GM19238 (cell line): ENCODE results near the gene RWDD4.

ENCODE experiments used
- DNase-seq: peaks from one replicate; pipeline ENCODE4 v3.0.0; 2011; ENCODE audit warnings: low spot score; ENCODE audit not compliant: insufficient read length

The RWDD4 gene

DNA sequence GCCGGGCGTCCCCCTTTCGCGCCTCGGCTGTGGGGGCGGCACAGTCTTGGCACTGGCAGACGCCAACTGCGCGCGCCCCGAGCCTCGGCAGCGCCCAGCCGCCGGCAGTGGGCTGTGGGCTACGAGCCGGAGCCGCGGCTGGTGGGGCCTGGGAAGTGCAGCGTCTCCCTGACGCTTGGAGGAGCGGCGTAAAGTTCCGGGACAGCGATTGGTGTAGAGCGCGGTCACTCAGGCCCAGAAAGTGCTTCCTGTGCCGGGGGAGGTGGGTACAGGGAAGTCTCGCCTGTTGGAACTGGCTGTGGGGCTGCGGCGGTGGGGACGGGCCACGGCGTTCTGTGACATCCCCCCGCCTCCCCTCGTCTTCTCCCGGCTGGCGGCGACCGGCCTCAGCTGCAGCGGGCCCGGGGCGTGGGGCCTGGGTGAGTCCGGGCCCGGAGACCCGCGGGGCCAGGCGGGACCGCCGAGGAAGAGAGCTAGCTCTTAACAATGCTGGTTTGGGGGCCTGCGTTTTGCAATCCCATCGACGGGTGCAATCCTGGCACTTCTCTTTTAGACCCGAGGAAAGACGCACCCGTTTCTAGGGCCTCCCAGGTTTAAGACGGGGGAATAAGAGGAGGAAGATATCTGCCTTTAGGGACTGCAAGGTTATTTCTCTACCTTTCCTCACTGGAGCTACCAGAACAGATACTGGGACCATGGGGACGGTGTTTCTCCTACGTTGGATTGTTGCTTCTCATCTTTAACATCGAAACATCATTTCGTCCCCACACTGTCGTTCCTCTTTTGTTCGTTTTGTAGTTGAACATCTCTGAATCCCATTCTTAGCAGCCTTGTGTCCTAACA, at the start of gene RWDD4, which contains the start of gene TRAPPC11:
Gene RWDD4, minus strand, starts transcription at position 157 of the 843 bp plus-strand sequence. CDS start 233 bp downstream, outside the sequence.
Gene TRAPPC11, plus strand, starts transcription at position 265 of the 843 bp plus-strand sequence. CDS start 4,575 bp downstream, outside the sequence.
- DNase-seq = peak; percentile 96

GRCh38 chr4:183702492-183702891, 43.5 kb upstream of the RWDD4 start:
- no peak for DNase-seq

DNA sequence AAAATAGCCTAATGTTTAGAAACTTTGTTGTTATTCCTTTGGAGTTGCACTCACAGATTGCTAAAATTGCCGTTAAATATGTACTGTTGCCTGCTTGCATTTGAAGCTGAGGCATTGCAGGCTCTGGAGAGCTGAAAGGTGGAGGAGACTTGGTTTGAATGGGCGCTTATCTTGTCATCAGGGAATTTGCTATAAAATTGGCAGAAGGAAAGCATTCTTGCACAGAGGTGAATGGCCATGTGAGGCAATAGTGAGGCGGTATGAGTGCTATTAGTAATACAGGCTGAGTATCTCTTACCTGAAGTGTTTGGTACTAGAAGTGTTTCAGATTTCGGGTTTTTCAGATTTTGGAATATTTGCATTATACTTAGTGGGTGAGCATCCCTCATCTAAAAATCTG, 41.4 kb upstream of the RWDD4 start:
- DNase-seq = no peak

DNA sequence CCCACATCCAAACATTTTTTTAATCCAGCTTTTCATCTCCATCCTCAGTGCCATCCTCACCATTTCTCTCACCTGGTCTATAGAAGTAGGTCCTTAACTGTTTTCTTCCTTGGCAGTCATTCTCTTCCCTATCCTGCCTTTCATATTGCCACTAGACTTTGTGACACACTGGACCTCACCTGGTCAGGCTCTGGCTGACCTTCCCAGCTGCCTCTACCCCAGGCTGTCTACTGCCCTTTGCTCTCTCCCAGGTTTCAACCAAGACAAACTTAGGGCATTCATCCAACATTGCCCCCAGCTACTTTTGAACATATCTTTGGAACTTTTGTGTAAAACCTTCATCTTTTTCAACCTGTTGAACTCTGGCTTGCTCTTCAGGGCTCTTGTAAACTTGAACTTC, 39.9 kb upstream of the RWDD4 start:
- DNase-seq = no peak

DNA sequence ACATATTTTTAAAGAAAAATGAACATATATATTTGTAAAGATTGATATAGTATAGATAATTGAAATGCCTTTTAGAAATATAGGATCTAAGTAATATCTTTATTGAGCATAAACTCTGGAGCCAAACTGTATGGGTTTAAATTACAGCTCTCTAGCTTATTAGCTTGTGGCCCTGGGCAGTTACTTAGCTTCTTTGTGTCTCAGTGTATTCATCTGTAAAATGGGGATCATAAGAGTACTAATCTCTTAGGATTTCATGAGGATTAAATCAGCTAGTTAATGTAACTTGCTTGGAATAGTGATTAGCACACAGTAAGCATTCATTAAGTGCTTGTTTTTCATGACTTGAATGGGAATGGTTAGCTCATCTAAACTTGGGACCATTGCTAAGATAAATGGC, 32.9 kb upstream of the RWDD4 start:
- no peak for DNase-seq

GRCh38 chr4:183691006-183691405, 32.0 kb upstream of the RWDD4 start:
- DNase-seq = no peak

DNA sequence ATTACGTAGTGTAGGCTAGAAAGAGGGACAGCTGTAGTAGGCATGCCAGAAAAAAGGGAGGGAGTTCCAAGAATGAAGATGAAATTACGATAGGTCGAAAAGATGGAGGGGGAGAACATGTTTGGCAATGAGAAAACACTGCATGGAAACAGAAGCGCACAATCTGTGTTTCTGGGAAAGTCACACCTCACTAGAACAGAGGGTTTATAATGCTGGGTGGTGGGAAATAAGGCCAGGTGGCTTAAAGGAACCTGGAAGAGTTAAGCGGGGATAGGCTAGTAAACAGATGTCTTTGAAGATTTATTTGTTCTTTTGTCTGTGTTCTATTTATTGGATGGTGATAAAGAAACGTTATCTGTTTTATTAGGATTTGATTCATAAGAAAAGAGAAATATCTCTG, 29.2 kb upstream of the RWDD4 start:
- no peak for DNase-seq

DNA sequence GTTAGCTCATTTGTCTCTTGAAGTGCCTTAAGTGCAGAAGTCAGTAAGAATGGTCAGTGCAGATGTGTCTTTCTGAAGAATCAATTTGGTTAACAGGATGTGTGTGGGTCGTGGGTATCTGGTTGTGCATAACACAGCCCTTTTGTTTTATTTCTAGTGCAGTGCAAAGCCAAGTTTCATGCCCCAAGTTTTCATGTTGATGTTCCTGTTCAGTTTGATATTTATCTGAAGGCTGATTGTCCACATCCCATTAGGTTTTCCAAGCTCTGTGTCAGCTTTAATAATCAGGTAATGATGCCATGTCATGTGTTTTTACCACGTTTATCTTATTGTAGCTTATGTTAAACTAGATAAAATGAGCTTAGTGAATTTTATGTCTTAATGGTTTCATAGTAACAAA, 27.5 kb upstream of the RWDD4 start:
- DNase-seq = no peak

GRCh38 chr4:183681119-183681518, 22.1 kb upstream of the RWDD4 start:
- DNase-seq = no peak

GRCh38 chr4:183675625-183676024, 16.6 kb upstream of the RWDD4 start:
- no peak for DNase-seq

GRCh38 chr4:183674153-183674552, 15.2 kb upstream of the RWDD4 start:
- no peak for DNase-seq

- DNase-seq = no peak
Observed at GRCh38 chr4:183670960-183671555, 12.1 kb upstream of the RWDD4 start.

DNA sequence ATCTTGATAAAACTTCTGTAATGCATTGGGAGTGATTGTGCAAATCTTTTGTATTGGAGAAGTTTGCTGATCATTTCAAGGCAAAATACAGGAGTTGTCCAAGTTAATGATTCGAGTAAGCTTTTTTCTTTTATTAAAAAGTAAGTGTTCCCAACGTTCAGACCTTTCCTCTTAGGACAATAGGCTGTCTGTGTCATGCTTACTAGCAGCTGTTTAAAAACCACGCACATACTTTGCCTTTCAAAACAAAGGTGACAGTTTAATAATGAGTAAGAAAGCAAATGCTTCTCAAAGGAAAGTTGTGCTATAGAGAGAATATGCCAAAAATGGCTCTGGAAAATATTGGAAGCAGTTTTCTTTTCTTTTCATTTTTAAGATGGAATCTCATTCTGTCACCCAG, 11.3 kb upstream of the RWDD4 start:
- DNase-seq = no peak

- DNase-seq = no peak
Observed at GRCh38 chr4:183666088-183666487, 7.1 kb upstream of the RWDD4 start.

GRCh38 chr4:183659872-183660242, 872 bp upstream of the RWDD4 start:
- DNase-seq = no peak

GRCh38 chr4:183658362-183659028, 490 bp downstream of the RWDD4 start:
- peak; percentile 19 for DNase-seq

DNA sequence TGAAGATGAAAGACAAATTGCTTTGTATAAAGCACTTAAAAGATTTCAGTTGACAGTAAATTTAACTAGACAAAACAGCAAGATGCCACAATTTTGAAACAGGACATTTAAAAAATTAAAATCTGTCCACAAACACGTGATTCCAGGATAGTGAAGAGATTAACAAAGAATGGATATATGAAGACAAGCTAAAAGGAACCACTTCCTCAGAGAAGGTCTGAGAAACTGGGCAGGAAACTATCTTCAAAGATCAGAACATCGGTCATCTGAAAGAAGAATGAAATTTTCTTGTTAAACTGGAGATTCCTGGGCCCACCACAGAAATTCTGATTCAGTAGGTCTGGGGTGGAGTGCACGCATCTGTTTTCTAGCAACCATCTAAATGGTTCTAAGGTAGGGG, 1.4 kb downstream of the RWDD4 start:
- DNase-seq = no peak

DNA sequence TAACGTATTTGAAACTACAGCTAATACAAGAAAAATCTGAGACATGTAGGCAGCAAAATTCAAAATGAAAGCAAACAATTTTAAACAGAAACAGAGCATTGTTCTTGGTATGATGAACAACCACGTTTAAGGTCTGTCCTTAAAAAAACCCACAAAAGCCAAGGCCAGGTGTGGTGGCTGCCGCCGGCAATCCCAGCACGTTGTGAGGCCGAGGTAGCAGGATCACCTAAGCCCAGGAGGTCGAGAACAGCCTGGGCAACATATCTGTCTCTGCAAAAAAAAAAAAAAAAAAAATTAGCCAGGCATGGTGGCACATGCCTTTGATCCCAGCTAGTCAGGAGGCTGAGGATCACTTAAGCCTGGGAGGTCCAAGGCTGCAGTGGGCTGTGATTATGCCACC, 13.7 kb downstream of the RWDD4 start:
- no peak for DNase-seq

GRCh38 chr4:183639291-183639690, 19.7 kb downstream of the RWDD4 start:
- no peak for DNase-seq

GRCh38 chr4:183638436-183638835, 20.5 kb downstream of the RWDD4 start:
- no peak for DNase-seq

DNA sequence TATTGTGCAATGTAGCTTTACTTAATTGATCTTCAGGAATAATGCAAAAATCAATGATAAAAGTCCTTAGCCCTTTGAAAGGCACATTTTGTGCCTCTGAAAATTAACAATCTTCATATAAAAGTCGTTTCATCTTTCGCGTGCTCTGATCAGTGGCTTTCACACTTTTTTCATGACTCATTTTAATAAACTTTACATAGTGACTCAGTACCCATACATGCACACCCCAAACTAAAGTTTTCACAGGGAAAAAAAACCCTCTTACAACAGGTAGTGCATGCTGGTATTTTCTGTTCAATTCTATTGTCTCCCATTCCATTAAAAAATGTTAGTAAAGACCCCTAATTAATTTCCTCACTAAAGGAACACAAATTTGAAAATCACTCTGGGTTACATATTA, 21.5 kb downstream of the RWDD4 start:
- no peak for DNase-seq

DNA sequence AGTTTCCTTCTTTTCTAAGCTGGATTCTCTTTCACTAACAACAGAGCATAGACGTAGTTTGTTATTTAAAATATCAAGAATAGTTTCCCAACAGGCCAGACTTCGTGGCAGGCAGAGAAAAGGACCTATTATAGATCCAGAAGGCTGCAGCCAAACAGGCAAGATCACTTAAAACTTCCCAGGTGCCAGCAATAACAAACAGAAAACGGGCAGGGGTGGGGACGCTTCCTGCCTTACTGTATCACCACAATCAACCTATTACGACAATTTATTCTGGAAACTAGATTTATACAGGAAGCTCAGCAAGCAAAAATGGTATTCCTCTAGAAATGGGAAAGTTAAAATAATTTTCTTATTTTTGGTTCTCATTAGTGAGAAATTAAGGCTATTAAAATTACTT, 22.1 kb downstream of the RWDD4 start:
- no peak for DNase-seq
